Measurements from ENCODE around the gene HRH3. TPM values are rescaled to one million over a fixed set of nuclear protein-coding genes. Genes with fewer than 3 reads are reported as not detected.

HRH3 gene
- total RNA-seq, 1 experiment from 2014 or later, result not detected

DNA sequence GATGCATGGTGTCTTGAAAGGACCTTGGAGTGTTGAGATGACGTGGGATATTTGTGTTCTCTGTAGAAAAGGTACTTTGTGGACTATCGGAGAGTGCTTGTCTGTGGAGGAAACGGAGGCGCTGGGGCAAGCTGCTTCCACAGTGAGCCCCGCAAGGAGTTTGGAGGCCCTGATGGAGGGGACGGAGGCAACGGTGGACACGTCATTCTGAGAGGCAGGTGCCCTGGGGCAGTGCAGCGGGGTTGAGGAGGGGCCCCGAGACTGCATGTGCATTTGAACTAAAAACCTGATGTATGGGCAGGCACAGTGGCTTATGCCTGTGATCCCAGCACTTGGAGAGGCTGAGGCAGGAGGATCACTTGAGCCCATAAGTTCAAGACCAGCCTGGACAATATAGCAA, 24.3 kb downstream of the HRH3 start:
- DNase-seq (ENCODE audit: unreplicated experiment), result no peak
- Mint-ChIP-seq H3K27ac (ENCODE audit: low read depth, unreplicated experiment) (no peak overlapping the region), H3K4me1 (ENCODE audit: insufficient read depth, unreplicated experiment) (no peaks in the 10 kb centered on the region), H3K4me3 (ENCODE audit: unreplicated experiment) (no peak overlapping the region), H3K27me3 (ENCODE audit: insufficient read depth, unreplicated experiment) (no peaks in the 10 kb centered on the region), H3K9me3 (ENCODE audit: unreplicated experiment) (no peaks in the 10 kb centered on the region), H3K36me3 (ENCODE audit: insufficient read depth, unreplicated experiment) (peaks cover 79% of the 10 kb centered on the region)
- intact Hi-C loops (cut with micrococcal nuclease), result no loop called here
- CTCF ChIA-PET, result interaction anchor here (1.1 kb wide), 1 partner anchor 14 kb away, joined by 6 read pairs; no protein-coding TSS in a partner anchor
- TF ChIP-seq, protein P1, sequence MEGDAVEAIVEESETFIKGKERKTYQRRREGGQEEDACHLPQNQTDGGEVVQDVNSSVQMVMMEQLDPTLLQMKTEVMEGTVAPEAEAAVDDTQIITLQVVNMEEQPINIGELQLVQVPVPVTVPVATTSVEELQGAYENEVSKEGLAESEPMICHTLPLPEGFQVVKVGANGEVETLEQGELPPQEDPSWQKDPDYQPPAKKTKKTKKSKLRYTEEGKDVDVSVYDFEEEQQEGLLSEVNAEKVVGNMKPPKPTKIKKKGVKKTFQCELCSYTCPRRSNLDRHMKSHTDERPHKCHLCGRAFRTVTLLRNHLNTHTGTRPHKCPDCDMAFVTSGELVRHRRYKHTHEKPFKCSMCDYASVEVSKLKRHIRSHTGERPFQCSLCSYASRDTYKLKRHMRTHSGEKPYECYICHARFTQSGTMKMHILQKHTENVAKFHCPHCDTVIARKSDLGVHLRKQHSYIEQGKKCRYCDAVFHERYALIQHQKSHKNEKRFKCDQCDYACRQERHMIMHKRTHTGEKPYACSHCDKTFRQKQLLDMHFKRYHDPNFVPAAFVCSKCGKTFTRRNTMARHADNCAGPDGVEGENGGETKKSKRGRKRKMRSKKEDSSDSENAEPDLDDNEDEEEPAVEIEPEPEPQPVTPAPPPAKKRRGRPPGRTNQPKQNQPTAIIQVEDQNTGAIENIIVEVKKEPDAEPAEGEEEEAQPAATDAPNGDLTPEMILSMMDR (IDR thresholded peaks at IDR 0.05; ENCODE audit: unreplicated experiment), result no peak
- POLR2A ChIA-PET, result no interaction called here
- no TSS peak for BruUV-seq (replicated peaks)

DNA sequence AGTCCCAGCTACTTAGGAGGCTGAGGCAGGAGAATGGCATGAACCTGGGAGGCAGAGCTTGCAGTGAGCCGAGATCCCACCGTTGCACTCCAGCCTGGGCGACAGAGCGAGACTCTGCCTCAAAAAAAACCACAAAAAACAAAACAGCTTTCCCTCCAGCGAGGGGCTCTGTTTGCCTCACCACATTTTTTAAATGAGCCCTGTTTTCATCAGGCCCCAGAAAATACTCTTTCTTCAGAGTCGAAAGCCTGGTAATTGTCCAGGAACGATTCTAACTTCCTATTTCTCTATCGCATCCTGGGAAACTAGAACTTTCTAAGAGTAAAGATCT, 25.0 kb downstream of the HRH3 start:
- no TSS peak for BruUV-seq (replicated peaks)
- Mint-ChIP-seq H3K36me3 (ENCODE audit: insufficient read depth, unreplicated experiment) (peaks cover 82% of the 10 kb centered on the region), H3K9me3 (ENCODE audit: unreplicated experiment) (no peaks in the 10 kb centered on the region), H3K4me3 (ENCODE audit: unreplicated experiment) (no peak overlapping the region), H3K27me3 (ENCODE audit: insufficient read depth, unreplicated experiment) (no peaks in the 10 kb centered on the region), H3K4me1 (ENCODE audit: insufficient read depth, unreplicated experiment) (no peaks in the 10 kb centered on the region), H3K27ac (ENCODE audit: low read depth, unreplicated experiment) (no peak overlapping the region)
- DNase-seq (ENCODE audit: unreplicated experiment), result no peak
- ChIA-PET CTCF (interaction anchor here (0.6 to 0.8 kb wide), 2 partner anchors 10 to 38 kb away, joined by 3 to 4 read pairs; no protein-coding TSS in a partner anchor), POLR2A (no interaction called here)
- intact Hi-C loops (cut with micrococcal nuclease), result no loop called here
- TF ChIP-seq, protein P1 (IDR thresholded peaks at IDR 0.05; ENCODE audit: unreplicated experiment), result no peak

DNA sequence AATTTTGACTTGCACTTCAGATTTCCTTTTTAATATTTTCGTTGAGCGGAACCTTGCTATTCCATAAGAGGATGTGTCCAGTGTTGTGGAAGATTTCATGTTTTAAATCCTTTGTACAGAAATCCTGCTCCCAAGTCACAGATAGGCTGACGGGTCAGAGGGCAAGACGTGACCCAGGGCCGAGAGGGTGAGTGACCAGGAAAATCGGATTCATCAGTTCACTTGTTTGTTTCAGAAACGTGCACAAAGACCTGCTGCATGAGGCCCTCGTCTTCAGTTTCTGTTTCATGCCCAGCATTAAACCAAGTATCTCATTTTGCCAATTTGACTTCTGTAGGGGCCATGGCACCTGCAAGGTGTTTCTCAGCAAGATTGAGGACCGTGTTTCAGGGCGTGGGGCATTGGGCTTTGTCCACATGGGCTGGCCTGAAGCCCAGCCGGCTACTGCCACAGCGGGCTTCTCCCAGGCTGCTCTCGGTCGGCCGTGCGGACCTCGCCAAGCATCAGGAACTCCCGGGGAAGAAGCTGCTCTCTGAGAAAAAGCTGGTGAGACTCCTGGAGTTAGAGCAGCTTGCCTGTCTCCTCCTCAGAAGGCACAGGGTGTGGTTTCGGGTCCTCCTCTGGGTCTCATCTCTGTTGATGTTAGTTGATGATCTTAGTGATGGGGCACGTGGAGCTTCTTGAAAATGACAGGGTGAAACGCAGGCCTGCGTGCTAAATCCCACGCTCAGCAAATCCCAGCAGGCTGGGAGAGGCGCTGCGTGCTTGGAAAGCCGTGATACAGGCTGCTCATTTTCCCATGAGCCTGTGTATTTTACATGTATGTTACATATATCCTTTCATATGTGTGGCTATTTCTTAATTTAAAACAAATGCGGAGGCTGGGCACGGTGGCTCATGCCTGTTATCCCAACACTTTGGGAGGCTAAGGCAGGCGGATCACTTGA, 26.7 kb downstream of the HRH3 start:
- no peak overlapping the region for H3K4me3 Mint-ChIP-seq (ENCODE audit: unreplicated experiment)
- CTCF ChIA-PET, result interaction anchor here (0.6 kb wide), 1 partner anchor 1958 kb away, joined by 3 read pairs; no protein-coding TSS in a partner anchor
- TF ChIP-seq, protein P1 (IDR thresholded peaks at IDR 0.05; ENCODE audit: unreplicated experiment), result no peak
- no peaks in the 10 kb centered on the region for H3K9me3 Mint-ChIP-seq (ENCODE audit: unreplicated experiment)
- H3K27me3 Mint-ChIP-seq (ENCODE audit: insufficient read depth, unreplicated experiment), result no peaks in the 10 kb centered on the region
- no peak overlapping the region for H3K27ac Mint-ChIP-seq (ENCODE audit: low read depth, unreplicated experiment)
- H3K36me3 Mint-ChIP-seq (ENCODE audit: insufficient read depth, unreplicated experiment), result peaks cover 80% of the 10 kb centered on the region
- POLR2A ChIA-PET, result no interaction called here
- intact Hi-C loops (cut with micrococcal nuclease), result no loop called here
- BruUV-seq (replicated peaks), result no TSS peak
- no peaks in the 10 kb centered on the region for H3K4me1 Mint-ChIP-seq (ENCODE audit: insufficient read depth, unreplicated experiment)
- no peak for DNase-seq (ENCODE audit: unreplicated experiment)

DNA sequence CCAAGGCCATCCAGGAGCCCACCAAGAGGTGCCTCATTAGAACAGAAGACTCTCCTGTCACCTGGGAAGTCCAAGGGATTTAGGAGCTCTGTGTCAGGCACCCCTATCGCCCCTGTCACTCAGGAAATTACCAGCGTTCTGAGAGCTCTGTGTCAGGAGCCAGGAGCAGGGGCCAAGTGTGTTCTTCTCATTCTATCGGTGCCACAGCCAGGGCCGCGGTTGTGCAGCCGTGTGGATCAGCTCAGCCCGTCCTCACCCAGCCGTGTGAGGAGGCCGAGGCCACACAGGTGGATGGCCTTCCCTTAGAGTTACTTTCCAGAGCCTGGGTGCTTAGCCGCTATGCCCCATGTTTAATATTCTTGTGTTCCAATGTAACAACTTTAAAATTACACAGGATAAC, 27.4 kb downstream of the HRH3 start:
- Mint-ChIP-seq H3K9me3 (ENCODE audit: unreplicated experiment) (no peaks in the 10 kb centered on the region), H3K27me3 (ENCODE audit: insufficient read depth, unreplicated experiment) (no peaks in the 10 kb centered on the region), H3K4me3 (ENCODE audit: unreplicated experiment) (no peak overlapping the region), H3K4me1 (ENCODE audit: insufficient read depth, unreplicated experiment) (peaks cover 3% of the 10 kb centered on the region), H3K27ac (ENCODE audit: low read depth, unreplicated experiment) (no peak overlapping the region), H3K36me3 (ENCODE audit: insufficient read depth, unreplicated experiment) (peaks cover 73% of the 10 kb centered on the region)
- no peak for DNase-seq (ENCODE audit: unreplicated experiment)
- no TSS peak for BruUV-seq (replicated peaks)
- POLR2A ChIA-PET, result interaction anchor here (1.9 kb wide), 1 partner anchor 10 kb away, joined by 7 read pairs; the partner anchor contains the start of gene MTG2
- CTCF ChIA-PET, result no interaction called here
- TF ChIP-seq, protein P1 (IDR thresholded peaks at IDR 0.05; ENCODE audit: unreplicated experiment), result no peak
- intact Hi-C loops (cut with micrococcal nuclease), result no loop called here
